Stomach (tissue), 4 donors: Measurements from ENCODE around the gene C2orf68.

Experiments used
- POLR2A ChIP-seq, 4 donors: fragments of 450-650 bp; IDR thresholded peaks; one replicate each; pipeline ENCODE4 v1.6.1; 2016; ENCODE audit warnings: antibody characterized with exemption in 4 of 4, control low read depth in 2 of 4, mild to moderate bottlenecking in 1 of 4, moderate library complexity in 1 of 4
- TF ChIP-seq, protein P1 (sequence below), 7 experiments: fragments of 450-650 bp in 4 of 7; fragments of 200-600 bp in 3 of 7; sonication (generic) in 3 of 7; IDR thresholded peaks; one replicate each; pipeline ENCODE4 v1.5.1; 2016 to 2019; ENCODE audit warnings: antibody characterized with exemption in 7 of 7, control low read depth in 2 of 7, mild to moderate bottlenecking in 1 of 7

DNA sequence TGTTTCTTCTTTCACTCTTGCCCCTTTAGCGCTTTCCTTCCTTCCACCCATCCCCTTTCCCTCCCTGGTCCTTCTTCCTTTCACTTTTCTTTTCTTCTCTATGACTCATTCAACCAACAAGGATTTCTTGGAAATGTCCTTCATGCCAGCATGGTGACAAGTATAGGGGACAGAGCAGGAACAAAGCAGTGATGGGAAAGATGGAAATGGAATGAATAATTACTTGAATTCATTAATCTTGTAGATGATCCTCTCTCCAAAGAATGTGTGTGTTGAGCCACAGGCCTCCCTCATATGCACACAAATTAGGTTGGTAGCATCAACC is 26.1 kb downstream of the C2orf68 start:
- TF ChIP-seq, protein P1, sequence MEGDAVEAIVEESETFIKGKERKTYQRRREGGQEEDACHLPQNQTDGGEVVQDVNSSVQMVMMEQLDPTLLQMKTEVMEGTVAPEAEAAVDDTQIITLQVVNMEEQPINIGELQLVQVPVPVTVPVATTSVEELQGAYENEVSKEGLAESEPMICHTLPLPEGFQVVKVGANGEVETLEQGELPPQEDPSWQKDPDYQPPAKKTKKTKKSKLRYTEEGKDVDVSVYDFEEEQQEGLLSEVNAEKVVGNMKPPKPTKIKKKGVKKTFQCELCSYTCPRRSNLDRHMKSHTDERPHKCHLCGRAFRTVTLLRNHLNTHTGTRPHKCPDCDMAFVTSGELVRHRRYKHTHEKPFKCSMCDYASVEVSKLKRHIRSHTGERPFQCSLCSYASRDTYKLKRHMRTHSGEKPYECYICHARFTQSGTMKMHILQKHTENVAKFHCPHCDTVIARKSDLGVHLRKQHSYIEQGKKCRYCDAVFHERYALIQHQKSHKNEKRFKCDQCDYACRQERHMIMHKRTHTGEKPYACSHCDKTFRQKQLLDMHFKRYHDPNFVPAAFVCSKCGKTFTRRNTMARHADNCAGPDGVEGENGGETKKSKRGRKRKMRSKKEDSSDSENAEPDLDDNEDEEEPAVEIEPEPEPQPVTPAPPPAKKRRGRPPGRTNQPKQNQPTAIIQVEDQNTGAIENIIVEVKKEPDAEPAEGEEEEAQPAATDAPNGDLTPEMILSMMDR (IDR thresholded peaks at IDR 0.05), result no peak
- no peak for TF ChIP-seq POLR2A (IDR thresholded peaks at IDR 0.05)
